HG03066 (cell line): ENCODE data around the gene PIP5K1C.
"Not testable (repeated sequence)": the region's sequence is repeated elsewhere in the genome, so short reads cannot be mapped to it uniquely, and the experiment has no call there.

Source experiments
- ATAC-seq: cut with Tn5 transposase; IDR thresholded peaks from one replicate; pipeline ENCODE4 v1.9.1; 2021; ENCODE audit warnings: low read depth; ENCODE audit not compliant: unreplicated experiment

PIP5K1C gene

GRCh38 chr19:3679581-3679980 is 20.7 kb downstream of the PIP5K1C start:
- ATAC-seq = no peak

GRCh38 chr19:3679138-3679537 is 21.1 kb downstream of the PIP5K1C start:
- no peak for ATAC-seq

GRCh38 chr19:3678188-3678587 is 22.1 kb downstream of the PIP5K1C start:
- ATAC-seq = no peak

GRCh38 chr19:3674784-3675543 is 25.3 kb downstream of the PIP5K1C start:
- ATAC-seq = no peak

- no peak for ATAC-seq
Measured at GRCh38 chr19:3673506-3674439, 26.5 kb downstream of the PIP5K1C start.

GRCh38 chr19:3672993-3673392 is 27.3 kb downstream of the PIP5K1C start:
- no peak for ATAC-seq

GRCh38 chr19:3672575-3672948 is 27.7 kb downstream of the PIP5K1C start:
- no peak for ATAC-seq

GRCh38 chr19:3671680-3672574 is 28.3 kb downstream of the PIP5K1C start:
- no peak for ATAC-seq

- ATAC-seq = no peak
Measured at GRCh38 chr19:3670796-3671679, 29.2 kb downstream of the PIP5K1C start.

- no peak for ATAC-seq
Measured at GRCh38 chr19:3669947-3670795, 30.1 kb downstream of the PIP5K1C start.

- ATAC-seq = no peak
Measured at GRCh38 chr19:3669082-3669946, 31.0 kb downstream of the PIP5K1C start.

- no peak for ATAC-seq
Measured at GRCh38 chr19:3668331-3669081, 31.8 kb downstream of the PIP5K1C start.

- no peak for ATAC-seq
Measured at GRCh38 chr19:3667766-3668165, 32.5 kb downstream of the PIP5K1C start.

- no peak for ATAC-seq
Measured at GRCh38 chr19:3667037-3667638, 33.1 kb downstream of the PIP5K1C start.

GRCh38 chr19:3666545-3666856 is 33.8 kb downstream of the PIP5K1C start:
- not testable (repeated sequence) for ATAC-seq

GRCh38 chr19:3665681-3666544 is 34.4 kb downstream of the PIP5K1C start:
- ATAC-seq = no peak
